HepG2 (cell line): ENCODE measurements around the gene GPS2. TPM values are rescaled to one million over a fixed set of nuclear protein-coding genes. Genes with fewer than 3 reads are reported as not detected.

Experiments used
- ARHGAP35 ChIP-seq: sonication (generic); formaldehyde crosslinking; IDR thresholded peaks from 2 replicates; pipeline ENCODE4 v1.9.0; 2022; ENCODE audit warnings: mild to moderate bottlenecking, inconsistent platforms, moderate library complexity, missing genetic modification reagents, borderline replicate concordance
- ELF1 ChIP-seq: sonication (generic); formaldehyde crosslinking; IDR thresholded peaks from 2 replicates; pipeline ENCODE4 v1.4.0; 2020; ENCODE audit warnings: missing genetic modification reagents
- FOXO1 ChIP-seq: sonication (generic); formaldehyde crosslinking; IDR thresholded peaks from 2 replicates; pipeline ENCODE4 v1.4.0; 2020; ENCODE audit warnings: missing genetic modification reagents
- GFI1 ChIP-seq: sonication (generic); formaldehyde crosslinking; IDR thresholded peaks from 2 replicates; pipeline ENCODE4 v1.5.0; 2020; ENCODE audit warnings: missing genetic modification reagents, mild to moderate bottlenecking, borderline replicate concordance
- HOXA5 ChIP-seq: sonication (generic); formaldehyde crosslinking; IDR thresholded peaks from 2 replicates; pipeline ENCODE4 v1.4.0; 2020; ENCODE audit warnings: missing genetic modification reagents
- JUNB ChIP-seq: sonication (generic); formaldehyde crosslinking; IDR thresholded peaks from 2 replicates; pipeline ENCODE4 v1.8.0; 2022; ENCODE audit warnings: missing genetic modification reagents, mild to moderate bottlenecking, borderline replicate concordance
- SKI ChIP-seq: fragments of 450-650 bp; IDR thresholded peaks from one replicate; pipeline ENCODE4 v1.6.1; 2018; ENCODE audit warnings: mild to moderate bottlenecking; ENCODE audit not compliant: partially characterized antibody
- SNRNP70 ChIP-seq: fragments of 200-400 bp; formaldehyde crosslinking; IDR thresholded peaks from 2 replicates; pipeline ENCODE4 v1.6.1; 2017; ENCODE audit warnings: mild to moderate bottlenecking, low read depth, low read length, moderate library complexity
- TP53 ChIP-seq: sonication (generic); formaldehyde crosslinking; conservative IDR thresholded peaks from 2 replicates; pipeline ENCODE4 v1.4.0; 2020; ENCODE audit warnings: missing genetic modification reagents
- ZBTB7A ChIP-seq: sonication (generic); formaldehyde crosslinking; IDR thresholded peaks from 2 replicates; pipeline ENCODE4 v1.8.0; 2022; ENCODE audit warnings: mild to moderate bottlenecking, missing genetic modification reagents
- ZFX ChIP-seq: sonication (generic); formaldehyde crosslinking; IDR thresholded peaks from 2 replicates; pipeline ENCODE4 v1.4.0; 2020; ENCODE audit warnings: mild to moderate bottlenecking, low read depth, missing genetic modification reagents, moderate library complexity
- ZNF317 ChIP-seq: sonication (generic); formaldehyde crosslinking; IDR thresholded peaks from 2 replicates; pipeline ENCODE4 v1.5.0; 2020; ENCODE audit warnings: mild to moderate bottlenecking, missing genetic modification reagents
- ZNF550 ChIP-seq: sonication (generic); formaldehyde crosslinking; IDR thresholded peaks from 2 replicates; pipeline ENCODE4 v1.4.0; 2020; ENCODE audit warnings: mild to moderate bottlenecking, missing genetic modification reagents, borderline replicate concordance
- polyA plus RNA-seq, 8 experiments: library from polyadenylated mRNA; depleted of rRNA in 3 of 8; stranded (reverse) in 7 of 8; unstranded in 1 of 8; fragments of >200 nt; fragmentation: Illumina TruSeq in 4 of 8; extraction: Trizol in 4 of 8; gene quantifications; 2 replicates each; pipeline versions ENCODE4 v1.2.1 to v1.2.3, GENCODE V29; 2011 to 2016; ENCODE audit warnings: low read depth in 4 of 8, missing spikeins in 1 of 8, mixed read lengths in 1 of 8; ENCODE audit not compliant: insufficient read depth in 1 of 8
- total RNA-seq, 5 experiments: library from RNA; depleted of rRNA; stranded (reverse); fragments of >200 nt; fragmentation: Illumina TruSeq; extraction: Trizol; gene quantifications; 2 replicates each; pipeline ENCODE4 v1.2.3, GENCODE V29; 2016; ENCODE audit warnings: low read depth in 1 of 5
- TF ChIP-seq, protein P1 (sequence below): sonication (generic); formaldehyde crosslinking; IDR thresholded peaks from 2 replicates; pipeline ENCODE4 v1.5.0; 2020; ENCODE audit warnings: missing genetic modification reagents, mild to moderate bottlenecking, borderline replicate concordance
- TF ChIP-seq, protein P2 (sequence below): sonication (generic); formaldehyde crosslinking; IDR thresholded peaks from 2 replicates; pipeline ENCODE4 v1.5.0; 2020; ENCODE audit warnings: missing genetic modification reagents
- TF ChIP-seq, protein P3 (sequence below): sonication (generic); formaldehyde crosslinking; IDR thresholded peaks from 2 replicates; pipeline ENCODE4 v1.8.1; 2022; ENCODE audit warnings: mild to moderate bottlenecking, missing genetic modification reagents
- TF ChIP-seq, protein P4 (sequence below): sonication (generic); formaldehyde crosslinking; IDR thresholded peaks from 2 replicates; pipeline ENCODE4 v1.5.1; 2020; ENCODE audit warnings: mild to moderate bottlenecking, moderate library complexity, missing genetic modification reagents
- TF ChIP-seq, protein P5 (sequence below): sonication (generic); formaldehyde crosslinking; IDR thresholded peaks from 2 replicates; pipeline ENCODE4 v1.4.0; 2020; ENCODE audit warnings: missing genetic modification reagents
- TF ChIP-seq, protein P6 (sequence below): sonication (generic); formaldehyde crosslinking; IDR thresholded peaks from 2 replicates; pipeline ENCODE4 v1.8.0; 2023; ENCODE audit warnings: mild to moderate bottlenecking, missing genetic modification reagents

Gene GPS2
- total and polyA plus RNA-seq, 2 of the 13 experiments (the other 11 are each of a cell fraction or from before 2014, with no cell fraction given), result 58.0 to 59.4 TPM

DNA sequence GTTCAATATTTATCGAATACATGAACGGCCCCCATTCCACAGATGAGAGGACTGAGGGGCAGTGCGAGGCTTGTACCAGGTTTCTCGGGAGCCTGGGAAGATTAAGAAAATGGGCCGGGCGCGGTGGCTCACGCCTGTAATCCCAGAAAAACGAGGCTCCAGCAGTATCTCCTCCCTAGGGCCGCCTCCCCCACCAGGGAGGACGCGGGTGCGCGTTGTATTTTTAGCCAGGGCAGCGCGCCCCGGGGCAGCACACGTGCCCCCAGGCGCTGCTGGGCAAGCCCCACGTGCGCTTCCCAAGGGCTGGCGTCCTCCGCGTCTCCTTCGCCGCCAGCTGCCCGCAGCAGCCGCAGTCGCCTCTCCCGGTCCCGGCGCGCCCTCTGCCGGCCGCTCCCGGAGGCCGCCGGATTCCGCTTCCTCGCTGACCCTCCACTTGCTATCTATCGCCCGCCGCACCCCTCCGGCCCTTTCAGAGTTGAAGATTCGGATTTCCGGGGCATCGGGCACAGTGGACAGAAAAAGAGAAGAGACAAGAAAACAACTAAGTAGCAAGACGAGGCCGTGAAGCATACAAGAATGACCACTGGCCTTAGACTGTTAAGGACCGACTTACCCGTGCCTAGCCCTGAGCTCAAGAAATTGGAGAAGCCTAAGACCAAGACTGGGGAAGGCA lies 18.8 kb downstream of the GPS2 start (continued):
- TF ChIP-seq, protein P1, sequence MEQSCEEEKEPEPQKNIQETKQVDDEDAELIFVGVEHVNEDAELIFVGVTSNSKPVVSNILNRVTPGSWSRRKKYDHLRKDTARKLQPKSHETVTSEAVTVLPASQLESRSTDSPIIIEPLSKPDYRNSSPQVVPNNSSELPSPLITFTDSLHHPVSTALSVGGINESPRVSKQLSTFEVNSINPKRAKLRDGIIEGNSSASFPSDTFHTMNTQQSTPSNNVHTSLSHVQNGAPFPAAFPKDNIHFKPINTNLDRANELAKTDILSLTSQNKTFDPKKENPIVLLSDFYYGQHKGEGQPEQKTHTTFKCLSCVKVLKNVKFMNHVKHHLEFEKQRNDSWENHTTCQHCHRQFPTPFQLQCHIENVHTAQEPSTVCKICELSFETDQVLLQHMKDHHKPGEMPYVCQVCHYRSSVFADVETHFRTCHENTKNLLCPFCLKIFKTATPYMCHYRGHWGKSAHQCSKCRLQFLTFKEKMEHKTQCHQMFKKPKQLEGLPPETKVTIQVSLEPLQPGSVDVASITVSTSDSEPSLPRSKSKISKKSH (CRISPR knock-in tag), result no peak
- TF ChIP-seq ELF1 (CRISPR knock-in tag) (peak; percentile 34; the same call in 1 of the 2 replicates), ZNF550 (no peak), FOXO1 (peak; percentile 30; the same call in 1 of the 2 replicates), ARHGAP35 (no peak; the same call in 1 of the 2 replicates), ZNF317 (CRISPR knock-in tag) (no peak), HOXA5 (CRISPR knock-in tag) (peak; percentile 43; the same call in 1 of the 2 replicates), SNRNP70 (no peak), TP53 (CRISPR knock-in tag) (no peak), GFI1 (CRISPR knock-in tag) (no peak), SKI (peak; percentile 63), ZBTB7A (no peak), JUNB (CRISPR knock-in tag) (no peak), ZFX (CRISPR knock-in tag) (0 out of 2 replicates have a peak, but pooled peaks have one; percentile 28)
- TF ChIP-seq, protein P2, sequence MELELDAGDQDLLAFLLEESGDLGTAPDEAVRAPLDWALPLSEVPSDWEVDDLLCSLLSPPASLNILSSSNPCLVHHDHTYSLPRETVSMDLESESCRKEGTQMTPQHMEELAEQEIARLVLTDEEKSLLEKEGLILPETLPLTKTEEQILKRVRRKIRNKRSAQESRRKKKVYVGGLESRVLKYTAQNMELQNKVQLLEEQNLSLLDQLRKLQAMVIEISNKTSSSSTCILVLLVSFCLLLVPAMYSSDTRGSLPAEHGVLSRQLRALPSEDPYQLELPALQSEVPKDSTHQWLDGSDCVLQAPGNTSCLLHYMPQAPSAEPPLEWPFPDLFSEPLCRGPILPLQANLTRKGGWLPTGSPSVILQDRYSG (CRISPR knock-in tag), result no peak
- TF ChIP-seq, protein P3, sequence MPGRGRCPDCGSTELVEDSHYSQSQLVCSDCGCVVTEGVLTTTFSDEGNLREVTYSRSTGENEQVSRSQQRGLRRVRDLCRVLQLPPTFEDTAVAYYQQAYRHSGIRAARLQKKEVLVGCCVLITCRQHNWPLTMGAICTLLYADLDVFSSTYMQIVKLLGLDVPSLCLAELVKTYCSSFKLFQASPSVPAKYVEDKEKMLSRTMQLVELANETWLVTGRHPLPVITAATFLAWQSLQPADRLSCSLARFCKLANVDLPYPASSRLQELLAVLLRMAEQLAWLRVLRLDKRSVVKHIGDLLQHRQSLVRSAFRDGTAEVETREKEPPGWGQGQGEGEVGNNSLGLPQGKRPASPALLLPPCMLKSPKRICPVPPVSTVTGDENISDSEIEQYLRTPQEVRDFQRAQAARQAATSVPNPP (CRISPR knock-in tag), result no peak
- TF ChIP-seq, protein P4, sequence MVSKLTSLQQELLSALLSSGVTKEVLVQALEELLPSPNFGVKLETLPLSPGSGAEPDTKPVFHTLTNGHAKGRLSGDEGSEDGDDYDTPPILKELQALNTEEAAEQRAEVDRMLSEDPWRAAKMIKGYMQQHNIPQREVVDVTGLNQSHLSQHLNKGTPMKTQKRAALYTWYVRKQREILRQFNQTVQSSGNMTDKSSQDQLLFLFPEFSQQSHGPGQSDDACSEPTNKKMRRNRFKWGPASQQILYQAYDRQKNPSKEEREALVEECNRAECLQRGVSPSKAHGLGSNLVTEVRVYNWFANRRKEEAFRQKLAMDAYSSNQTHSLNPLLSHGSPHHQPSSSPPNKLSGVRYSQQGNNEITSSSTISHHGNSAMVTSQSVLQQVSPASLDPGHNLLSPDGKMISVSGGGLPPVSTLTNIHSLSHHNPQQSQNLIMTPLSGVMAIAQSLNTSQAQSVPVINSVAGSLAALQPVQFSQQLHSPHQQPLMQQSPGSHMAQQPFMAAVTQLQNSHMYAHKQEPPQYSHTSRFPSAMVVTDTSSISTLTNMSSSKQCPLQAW (CRISPR knock-in tag), result no peak
- TF ChIP-seq, protein P5, sequence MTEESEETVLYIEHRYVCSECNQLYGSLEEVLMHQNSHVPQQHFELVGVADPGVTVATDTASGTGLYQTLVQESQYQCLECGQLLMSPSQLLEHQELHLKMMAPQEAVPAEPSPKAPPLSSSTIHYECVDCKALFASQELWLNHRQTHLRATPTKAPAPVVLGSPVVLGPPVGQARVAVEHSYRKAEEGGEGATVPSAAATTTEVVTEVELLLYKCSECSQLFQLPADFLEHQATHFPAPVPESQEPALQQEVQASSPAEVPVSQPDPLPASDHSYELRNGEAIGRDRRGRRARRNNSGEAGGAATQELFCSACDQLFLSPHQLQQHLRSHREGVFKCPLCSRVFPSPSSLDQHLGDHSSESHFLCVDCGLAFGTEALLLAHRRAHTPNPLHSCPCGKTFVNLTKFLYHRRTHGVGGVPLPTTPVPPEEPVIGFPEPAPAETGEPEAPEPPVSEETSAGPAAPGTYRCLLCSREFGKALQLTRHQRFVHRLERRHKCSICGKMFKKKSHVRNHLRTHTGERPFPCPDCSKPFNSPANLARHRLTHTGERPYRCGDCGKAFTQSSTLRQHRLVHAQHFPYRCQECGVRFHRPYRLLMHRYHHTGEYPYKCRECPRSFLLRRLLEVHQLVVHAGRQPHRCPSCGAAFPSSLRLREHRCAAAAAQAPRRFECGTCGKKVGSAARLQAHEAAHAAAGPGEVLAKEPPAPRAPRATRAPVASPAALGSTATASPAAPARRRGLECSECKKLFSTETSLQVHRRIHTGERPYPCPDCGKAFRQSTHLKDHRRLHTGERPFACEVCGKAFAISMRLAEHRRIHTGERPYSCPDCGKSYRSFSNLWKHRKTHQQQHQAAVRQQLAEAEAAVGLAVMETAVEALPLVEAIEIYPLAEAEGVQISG (CRISPR knock-in tag), result peak; percentile 77
- TF ChIP-seq, protein P6, sequence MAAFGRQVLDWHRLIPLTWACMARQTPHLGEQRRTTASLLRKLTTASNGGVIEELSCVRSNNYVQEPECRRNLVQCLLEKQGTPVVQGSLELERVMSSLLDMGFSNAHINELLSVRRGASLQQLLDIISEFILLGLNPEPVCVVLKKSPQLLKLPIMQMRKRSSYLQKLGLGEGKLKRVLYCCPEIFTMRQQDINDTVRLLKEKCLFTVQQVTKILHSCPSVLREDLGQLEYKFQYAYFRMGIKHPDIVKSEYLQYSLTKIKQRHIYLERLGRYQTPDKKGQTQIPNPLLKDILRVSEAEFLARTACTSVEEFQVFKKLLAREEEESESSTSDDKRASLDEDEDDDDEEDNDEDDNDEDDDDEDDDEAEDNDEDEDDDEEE (CRISPR knock-in tag), result no peak
